Esophagus squamous epithelium (tissue), 4 donors: Measurements from ENCODE around the gene FCHSD1.

ENCODE experiments used
- CTCF ChIP-seq, 6 experiments: fragments of 450-650 bp in 4 of 6; fragments of 200-600 bp in 2 of 6; sonication (generic) in 2 of 6; IDR thresholded peaks; one replicate each; pipeline ENCODE4 v1.5.1; 2016 to 2019; ENCODE audit warnings: antibody characterized with exemption in 6 of 6, mild to moderate bottlenecking in 4 of 6, moderate library complexity in 4 of 6
- POLR2A ChIP-seq, 4 donors: fragments of 450-650 bp; IDR thresholded peaks; one replicate each; pipeline ENCODE4 v1.6.1; 2017; ENCODE audit warnings: antibody characterized with exemption in 4 of 4, mild to moderate bottlenecking in 4 of 4, moderate library complexity in 3 of 4

DNA sequence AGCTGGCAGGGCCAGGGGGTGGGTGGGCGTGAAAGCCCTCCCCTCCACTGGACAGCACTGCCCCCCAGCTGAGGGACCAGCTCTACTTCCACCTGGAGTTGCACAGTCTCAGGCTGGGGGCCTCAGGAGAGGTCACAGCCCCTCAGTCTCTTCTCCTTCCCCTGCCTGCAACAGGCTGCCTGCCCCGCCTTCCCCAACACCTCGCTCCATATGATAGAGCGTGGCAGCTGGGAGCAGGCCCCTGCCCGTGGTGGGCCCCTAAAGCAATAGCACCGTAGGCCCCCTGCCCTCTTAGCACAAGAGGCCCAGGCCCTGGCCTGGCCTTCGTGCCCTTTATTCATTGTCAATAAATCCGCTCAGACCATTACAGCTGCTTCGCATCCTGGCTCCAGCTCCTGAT lies 10.5 kb downstream of the FCHSD1 start:
- TF ChIP-seq CTCF (IDR thresholded peaks at IDR 0.05) (no peak), POLR2A (IDR thresholded peaks at IDR 0.05) (no peak)
